SK-N-MC (cell line): ENCODE measurements around the gene DTHD1.

Experiments used
- DNase-seq: peaks from one replicate; pipeline ENCODE4 v3.0.0-alpha.2; 2011; ENCODE audit warnings: low read depth, low spot score
- H3K27ac ChIP-seq: fragments of 200-600 bp; sonication (generic); 2 replicates; pipeline ENCODE4 v1.5.1; 2016; ENCODE audit warnings: mixed run types
- H3K36me3 ChIP-seq: fragments of 200-600 bp; sonication (generic); 2 replicates; pipeline ENCODE4 v1.6.1; 2017; ENCODE audit warnings: antibody characterized with exemption, low read length, mixed read lengths; ENCODE audit not compliant: insufficient read depth
- H3K4me3 ChIP-seq: fragments of 200-600 bp; sonication (generic); 2 replicates; pipeline ENCODE4 v1.5.1; 2016
- H3K9ac ChIP-seq: fragments of 200-600 bp; sonication (generic); 2 replicates; pipeline ENCODE4 v1.8.0; 2017; ENCODE audit warnings: mixed run types, mixed read lengths; ENCODE audit not compliant: insufficient read length
- H3K9me3 ChIP-seq: fragments of 200-600 bp; sonication (generic); 2 replicates; pipeline ENCODE4 v1.6.1; 2017; ENCODE audit warnings: low read depth, mild to moderate bottlenecking, antibody characterized with exemption, low read length, moderate library complexity, mixed read lengths
- EZH2 ChIP-seq: fragments of 200-600 bp; sonication (generic); IDR thresholded peaks from one replicate; pipeline ENCODE4 v1.6.1; 2017; ENCODE audit warnings: antibody characterized with exemption
- FOXP2 ChIP-seq: optimal IDR thresholded peaks from 2 replicates; pipeline ENCODE3; 2011; ENCODE audit warnings: mild to moderate bottlenecking, moderate library complexity; ENCODE audit not compliant: insufficient read depth; ENCODE audit errors: extremely low read length, control extremely low read depth
- POLR2AphosphoS5 ChIP-seq: IDR thresholded peaks from 2 replicates; pipeline ENCODE4 v1.6.1; 2012; ENCODE audit warnings: mild to moderate bottlenecking, low read depth, low read length, borderline replicate concordance

DTHD1 gene

DNA sequence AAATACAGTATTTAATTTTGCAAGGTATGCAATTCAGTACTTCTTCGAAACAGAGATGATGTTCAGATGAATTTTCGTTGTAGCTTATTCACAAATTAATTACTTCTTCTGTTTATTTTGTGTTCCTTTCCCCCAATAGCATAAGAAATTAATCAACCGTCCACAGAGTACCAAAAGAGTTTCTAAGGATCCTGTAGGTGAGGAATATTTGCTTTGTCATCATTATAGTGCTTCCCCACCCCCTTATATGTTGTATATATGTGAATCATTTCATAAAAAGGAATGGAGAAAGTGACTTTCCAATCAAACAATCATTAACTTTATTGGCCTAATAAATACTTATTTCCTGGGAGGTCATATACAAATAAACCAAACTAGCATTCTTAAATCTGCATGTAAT is 57.6 kb downstream of the DTHD1 start:
- H3K27ac ChIP-seq: no peak overlapping the region
- no peaks in the 10 kb centered on the region for H3K9me3 ChIP-seq
- no peaks in the 10 kb centered on the region for H3K36me3 ChIP-seq
- no peak overlapping the region for H3K9ac ChIP-seq
- no peak overlapping the region for H3K4me3 ChIP-seq
- no peak for TF ChIP-seq EZH2
- TF ChIP-seq POLR2AphosphoS5: no peak
- no peak for TF ChIP-seq FOXP2
- DNase-seq: no peak

GRCh38 chr4:36341936-36342335 is 60.5 kb downstream of the DTHD1 start:
- H3K9me3 ChIP-seq: no peaks in the 10 kb centered on the region
- no peak overlapping the region for H3K9ac ChIP-seq
- H3K4me3 ChIP-seq: no peak overlapping the region
- TF ChIP-seq EZH2 (no peak), FOXP2 (no peak), POLR2AphosphoS5 (no peak)
- no peaks in the 10 kb centered on the region for H3K36me3 ChIP-seq
- DNase-seq: no peak
- no peak overlapping the region for H3K27ac ChIP-seq

- no peaks in the 10 kb centered on the region for H3K36me3 ChIP-seq
- H3K4me3 ChIP-seq: no peak overlapping the region
- no peak for TF ChIP-seq FOXP2
- TF ChIP-seq EZH2: no peak
- no peak for TF ChIP-seq POLR2AphosphoS5
- no peak for DNase-seq
- no peaks in the 10 kb centered on the region for H3K9me3 ChIP-seq
- no peak overlapping the region for H3K27ac ChIP-seq
- H3K9ac ChIP-seq: no peak overlapping the region
These were observed 62.2 kb downstream of the DTHD1 start for GRCh38 chr4:36343501-36344175.

GRCh38 chr4:36348403-36348938 is 67.1 kb downstream of the DTHD1 start:
- no peak for DNase-seq
- Histone ChIP-seq H3K9ac (no peak overlapping the region), H3K4me3 (no peak overlapping the region), H3K27ac (no peak overlapping the region), H3K36me3 (no peaks in the 10 kb centered on the region), H3K9me3 (no peaks in the 10 kb centered on the region)
- no peak for TF ChIP-seq FOXP2
- no peak for TF ChIP-seq POLR2AphosphoS5
- no peak for TF ChIP-seq EZH2

- Histone ChIP-seq H3K27ac (no peak overlapping the region), H3K9ac (no peak overlapping the region), H3K36me3 (no peaks in the 10 kb centered on the region), H3K4me3 (no peak overlapping the region), H3K9me3 (no peaks in the 10 kb centered on the region)
- TF ChIP-seq FOXP2: no peak
- no peak for TF ChIP-seq POLR2AphosphoS5
- TF ChIP-seq EZH2: no peak
- DNase-seq: no peak
These were observed 68.6 kb downstream of the DTHD1 start for GRCh38 chr4:36349938-36350549.

DNA sequence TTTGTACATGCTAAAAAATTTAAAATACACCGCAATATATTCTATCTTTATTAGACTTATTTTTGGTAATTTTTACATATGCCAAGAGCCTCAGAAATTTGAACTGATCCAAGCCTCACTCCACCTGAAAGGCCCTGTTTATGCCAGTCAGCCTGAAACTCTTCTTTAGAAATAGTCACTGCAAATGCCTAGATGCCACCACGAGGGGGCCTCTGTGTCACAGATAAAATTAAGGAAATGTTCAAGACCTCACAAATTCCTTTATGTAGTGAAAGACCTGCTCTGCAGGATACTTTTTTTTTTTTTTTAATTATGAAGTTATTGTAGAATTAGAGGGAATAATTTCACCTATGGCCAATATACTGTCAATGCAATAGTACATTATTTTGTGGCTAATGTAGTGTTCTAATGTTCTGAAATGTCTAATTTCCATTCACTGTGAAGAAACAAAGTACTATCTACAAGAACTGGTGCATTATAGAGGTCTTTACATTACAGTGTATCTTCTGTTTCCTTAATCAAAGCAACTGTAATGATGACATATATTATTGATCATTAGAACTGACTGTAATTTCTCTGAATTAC is 69.8 kb downstream of the DTHD1 start:
- no peaks in the 10 kb centered on the region for H3K9me3 ChIP-seq
- peak; percentile 3 for DNase-seq
- H3K36me3 ChIP-seq: no peaks in the 10 kb centered on the region
- no peak overlapping the region for H3K27ac ChIP-seq
- no peak overlapping the region for H3K4me3 ChIP-seq
- no peak for TF ChIP-seq EZH2
- no peak for TF ChIP-seq FOXP2
- no peak overlapping the region for H3K9ac ChIP-seq

DNA sequence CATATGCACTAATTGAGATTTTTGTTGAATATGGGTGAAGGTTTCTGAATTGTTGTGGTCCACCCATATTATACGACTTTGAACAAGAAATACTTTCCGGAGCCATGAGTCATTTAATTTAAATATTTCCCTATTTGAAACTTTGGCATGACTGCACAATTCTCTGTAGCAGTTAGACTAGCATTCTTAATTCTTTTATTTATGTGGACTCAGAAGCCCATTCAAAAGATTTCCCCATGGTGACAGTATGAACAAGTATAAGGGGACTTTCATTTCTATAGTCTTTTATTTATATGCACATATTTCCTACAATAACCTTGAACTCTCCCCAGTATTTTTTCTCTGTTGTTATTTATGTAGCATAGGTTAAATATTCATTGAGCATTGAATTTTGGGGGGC is 72.6 kb downstream of the DTHD1 start:
- H3K9me3 ChIP-seq: no peaks in the 10 kb centered on the region
- TF ChIP-seq FOXP2 (no peak), POLR2AphosphoS5 (no peak), EZH2 (no peak)

GRCh38 chr4:36358173-36358572 is 76.8 kb downstream of the DTHD1 start:
- no peaks in the 10 kb centered on the region for H3K9me3 ChIP-seq
- H3K36me3 ChIP-seq: no peaks in the 10 kb centered on the region
- TF ChIP-seq FOXP2 (no peak), EZH2 (no peak), POLR2AphosphoS5 (no peak)
- no peak overlapping the region for H3K4me3 ChIP-seq
- no peak overlapping the region for H3K27ac ChIP-seq
- no peak overlapping the region for H3K9ac ChIP-seq
- DNase-seq: no peak

More for the DNA sequence above, 72.6 kb downstream of the DTHD1 start:
- H3K36me3 ChIP-seq: no peaks in the 10 kb centered on the region
- no peak for DNase-seq
- H3K4me3 ChIP-seq: no peak overlapping the region
- no peak overlapping the region for H3K27ac ChIP-seq
- H3K9ac ChIP-seq: no peak overlapping the region
